22Rv1 (cell line): ENCODE measurements around the gene ATP1A1.

ENCODE experiments used
- CTCF ChIP-seq: fragments of 450-650 bp; IDR thresholded peaks from 2 replicates; pipeline ENCODE4 v1.5.1; 2017; ENCODE audit warnings: mild to moderate bottlenecking
- ZFX ChIP-seq: fragments of 450-650 bp; IDR thresholded peaks from 2 replicates; pipeline ENCODE4 v1.6.1; 2017; ENCODE audit warnings: antibody characterized with exemption, borderline replicate concordance

- TF ChIP-seq CTCF (no peak), ZFX (no peak)
Measured at GRCh38 chr1:116408803-116409720, 36.0 kb downstream of the ATP1A1 start.
